HL-60 (cell line): ENCODE measurements around the gene SLC4A4.

ENCODE experiments used
- GABPA ChIP-seq: IDR thresholded peaks from 2 replicates; pipeline ENCODE4 v1.6.1; 2012; ENCODE audit warnings: low read depth
- REST ChIP-seq: IDR thresholded peaks from 2 replicates; pipeline ENCODE4 v1.6.1; 2012; ENCODE audit warnings: low read depth; ENCODE audit not compliant: insufficient replicate concordance
- TF ChIP-seq, protein P1 (sequence below): IDR thresholded peaks from one replicate; pipeline ENCODE4 v1.5.1; 2011; ENCODE audit warnings: low read length, control low read depth, inconsistent platforms; ENCODE audit not compliant: insufficient read depth

- TF ChIP-seq, protein P1, sequence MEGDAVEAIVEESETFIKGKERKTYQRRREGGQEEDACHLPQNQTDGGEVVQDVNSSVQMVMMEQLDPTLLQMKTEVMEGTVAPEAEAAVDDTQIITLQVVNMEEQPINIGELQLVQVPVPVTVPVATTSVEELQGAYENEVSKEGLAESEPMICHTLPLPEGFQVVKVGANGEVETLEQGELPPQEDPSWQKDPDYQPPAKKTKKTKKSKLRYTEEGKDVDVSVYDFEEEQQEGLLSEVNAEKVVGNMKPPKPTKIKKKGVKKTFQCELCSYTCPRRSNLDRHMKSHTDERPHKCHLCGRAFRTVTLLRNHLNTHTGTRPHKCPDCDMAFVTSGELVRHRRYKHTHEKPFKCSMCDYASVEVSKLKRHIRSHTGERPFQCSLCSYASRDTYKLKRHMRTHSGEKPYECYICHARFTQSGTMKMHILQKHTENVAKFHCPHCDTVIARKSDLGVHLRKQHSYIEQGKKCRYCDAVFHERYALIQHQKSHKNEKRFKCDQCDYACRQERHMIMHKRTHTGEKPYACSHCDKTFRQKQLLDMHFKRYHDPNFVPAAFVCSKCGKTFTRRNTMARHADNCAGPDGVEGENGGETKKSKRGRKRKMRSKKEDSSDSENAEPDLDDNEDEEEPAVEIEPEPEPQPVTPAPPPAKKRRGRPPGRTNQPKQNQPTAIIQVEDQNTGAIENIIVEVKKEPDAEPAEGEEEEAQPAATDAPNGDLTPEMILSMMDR: no peak
- TF ChIP-seq GABPA (no peak), REST (no peak)
Observed at GRCh38 chr4:71406459-71406963, 67.7 kb downstream of the SLC4A4 start.
